Fibroblast of lung (primary cell): Measurements from ENCODE around the gene RAET1G. TPM values are rescaled to one million over a fixed set of nuclear protein-coding genes. Genes with fewer than 3 reads are reported as not detected.
"Not testable (repeated sequence)": the region's sequence is repeated elsewhere in the genome, so short reads cannot be mapped to it uniquely, and the experiment has no call there.

ENCODE experiments used
- DNase-seq, 2 donors: peaks; one replicate each; pipeline versions ENCODE4 v3.0.0 to v3.0.0-alpha.2; 2010; ENCODE audit warnings: low read depth in 2 of 2
- H2AFZ ChIP-seq: 2 replicates; pipeline ENCODE4 v1.5.1; 2012; ENCODE audit warnings: low read length, control low read depth, inconsistent platforms
- H3K27ac ChIP-seq: 2 replicates; pipeline ENCODE4 v1.5.1; 2011; ENCODE audit warnings: low read length, control low read depth; ENCODE audit not compliant: insufficient read depth
- H3K27me3 ChIP-seq: 2 replicates; pipeline ENCODE4 v1.5.1; 2011; ENCODE audit warnings: mild to moderate bottlenecking, low read length; ENCODE audit not compliant: control insufficient read depth, insufficient read depth
- H3K36me3 ChIP-seq: 2 replicates; pipeline ENCODE4 v1.5.1; 2011; ENCODE audit warnings: low read length; ENCODE audit not compliant: control insufficient read depth, insufficient read depth
- H3K4me1 ChIP-seq: 2 replicates; pipeline ENCODE4 v1.5.1; 2011; ENCODE audit warnings: low read length; ENCODE audit not compliant: control insufficient read depth, insufficient read depth; ENCODE audit errors: extremely low read depth
- H3K4me2 ChIP-seq: 2 replicates; pipeline ENCODE4 v1.5.1; 2011; ENCODE audit warnings: low read length, control low read depth; ENCODE audit not compliant: insufficient read depth; ENCODE audit errors: extremely low read depth
- H3K4me3 ChIP-seq, 4 experiments: fragments of 200-600 bp in 1 of 4; sonication (generic) in 1 of 4; replicated peaks in 1 of 4; 2 replicates each; pipeline ENCODE4 v1.5.1; 2011 to 2016; ENCODE audit warnings: low read length in 4 of 4, low read depth in 3 of 4, mild to moderate bottlenecking in 3 of 4, control low read depth in 2 of 4, inconsistent platforms in 1 of 4, mixed read lengths in 1 of 4; ENCODE audit not compliant: insufficient read depth in 1 of 4; ENCODE audit errors: control extremely low read depth in 1 of 4
- H3K79me2 ChIP-seq: 2 replicates; pipeline ENCODE4 v1.5.1; 2012; ENCODE audit warnings: mild to moderate bottlenecking, low read length, inconsistent platforms; ENCODE audit not compliant: control insufficient read depth, insufficient read depth
- H3K9ac ChIP-seq: 2 replicates; pipeline ENCODE4 v1.5.1; 2011; ENCODE audit warnings: mild to moderate bottlenecking, low read length, control low read depth; ENCODE audit not compliant: insufficient read depth
- H3K9me3 ChIP-seq: 2 replicates; pipeline ENCODE4 v1.5.1; 2012; ENCODE audit warnings: low read depth, low read length; ENCODE audit not compliant: control insufficient read depth, insufficient read depth
- H4K20me1 ChIP-seq: 2 replicates; pipeline ENCODE4 v1.5.1; 2011; ENCODE audit warnings: low read length; ENCODE audit not compliant: control insufficient read depth, insufficient read depth; ENCODE audit errors: extremely low read depth
- CTCF ChIP-seq, 2 donors: IDR thresholded peaks in 1 of 2; conservative IDR thresholded peaks in 1 of 2; 1 replicate in 1 of 2; 2 replicates in 1 of 2; pipeline ENCODE4 v1.5.1; 2011 to 2012; ENCODE audit warnings: low read length in 2 of 2, control low read depth in 1 of 2, inconsistent platforms in 1 of 2, low read depth in 1 of 2, mild to moderate bottlenecking in 1 of 2
- EZH2 ChIP-seq: IDR thresholded peaks from 2 replicates; pipeline ENCODE4 v1.5.1; 2012; ENCODE audit warnings: low read length, control low read depth, mild to moderate bottlenecking; ENCODE audit errors: missing control alignments
- polyA plus RNA-seq, 2 donors: library from polyadenylated mRNA; depleted of rRNA in 1 of 2; stranded (reverse) in 1 of 2; unstranded in 1 of 2; fragments of >200 nt; gene quantifications; 2 replicates each; pipeline ENCODE4 v1.2.1, GENCODE V29; 2011 to 2012; ENCODE audit warnings: missing spikeins in 1 of 2
- total RNA-seq: library from RNA; depleted of rRNA; stranded (reverse); fragments of >200 nt; gene quantifications from 2 replicates; pipeline ENCODE4 v1.2.1, GENCODE V29; 2014

RAET1G gene
- total and polyA plus RNA-seq, 2 donors (not counting 1 experiment from before 2014, with no cell fraction given): 3.3 to 8.8 TPM

- peaks cover 5% of the 10 kb centered on the region for H3K4me1 ChIP-seq
- no peak overlapping the region for H3K4me2 ChIP-seq
- TF ChIP-seq CTCF (conservative IDR thresholded peaks at IDR 0.05 in 1 of 2, IDR thresholded peaks at IDR 0.05 in 1 of 2; ENCODE audit: low read depth in 1 of 2, low read length in 2 of 2) (peak; percentile 21 to 56), EZH2 (no peak)
- no peak for DNase-seq
- peaks cover 16% of the 10 kb centered on the region for H3K27me3 ChIP-seq
- H4K20me1 ChIP-seq: no peaks in the 10 kb centered on the region
- H3K36me3 ChIP-seq: no peaks in the 10 kb centered on the region
- H2AFZ ChIP-seq: no peak overlapping the region
- no peak overlapping the region for H3K9ac ChIP-seq
- H3K79me2 ChIP-seq: no peaks in the 10 kb centered on the region
- H3K4me3 ChIP-seq: no peak overlapping the region
- no peaks in the 10 kb centered on the region for H3K9me3 ChIP-seq
- no peak overlapping the region for H3K27ac ChIP-seq
Observed at GRCh38 chr6:149929422-149929821, 6.5 kb upstream of the RAET1G start.

GRCh38 chr6:149927025-149927424, 4.1 kb upstream of the RAET1G start:
- not testable (repeated sequence) for H3K9me3 ChIP-seq, H3K4me1 ChIP-seq, H3K79me2 ChIP-seq, DNase-seq, H3K4me2 ChIP-seq, H2AFZ ChIP-seq, H3K36me3 ChIP-seq, H3K27ac ChIP-seq, H4K20me1 ChIP-seq, H3K4me3 ChIP-seq, H3K9ac ChIP-seq
- H3K27me3 ChIP-seq: peaks cover 12% of the 10 kb centered on the region

GRCh38 chr6:149925974-149926777, 3.3 kb upstream of the RAET1G start:
- TF ChIP-seq CTCF (conservative IDR thresholded peaks at IDR 0.05 in 1 of 2, IDR thresholded peaks at IDR 0.05 in 1 of 2; ENCODE audit: low read depth in 1 of 2, low read length in 2 of 2): peak; percentile 91 to 97
- no peak for TF ChIP-seq EZH2
- H3K9ac ChIP-seq: peak overlapping the region; percentile 58
- peak; percentile 62 to 74 for DNase-seq
- no peaks in the 10 kb centered on the region for H3K79me2 ChIP-seq
- H3K27ac ChIP-seq: peak overlapping the region; percentile 23
- no peaks in the 10 kb centered on the region for H3K9me3 ChIP-seq
- H2AFZ ChIP-seq: peak overlapping the region; percentile 91
- no peaks in the 10 kb centered on the region for H4K20me1 ChIP-seq
- H3K4me3 ChIP-seq: peak overlapping the region; percentile 40 to 61 (median 46)
- H3K36me3 ChIP-seq: no peaks in the 10 kb centered on the region
- peaks cover 10% of the 10 kb centered on the region for H3K27me3 ChIP-seq
- peak overlapping the region; percentile 77 for H3K4me2 ChIP-seq
- peaks cover 6% of the 10 kb centered on the region for H3K4me1 ChIP-seq
